ENCODE measurements around the gene GLRX. TPM values are rescaled to one million over a fixed set of nuclear protein-coding genes. Genes with fewer than 3 reads are reported as not detected.

GLRX gene
- total and polyA plus RNA-seq, 8 donors = 1.7 to 20.9 (median 6.6) TPM

- Histone ChIP-seq H3K36me3 (peaks cover 0 to 65% (median 16%) of the 10 kb centered on the region in 3 donors), H3K27me3 (no peaks in the 10 kb centered on the region), H3K9me3 (no peaks in the 10 kb centered on the region), H3K4me1 (no peaks in the 10 kb centered on the region), H3K27ac (no peak overlapping the region), H3K4me3 (no peak overlapping the region)
- DNase-seq (no peak), FAIRE-seq (no peak), ATAC-seq (no peak)
- no peak for TF ChIP-seq CTCF (IDR thresholded peaks at IDR 0.05)
- intact Hi-C loops (cut with DNase I) = no loop called here
- 80 to 84% methylated on average over 6 of the region's 6 CpGs for WGBS, 2 donors
Observed at GRCh38 chr5:95791751-95792150, 30.8 kb downstream of the GLRX start.

DNA sequence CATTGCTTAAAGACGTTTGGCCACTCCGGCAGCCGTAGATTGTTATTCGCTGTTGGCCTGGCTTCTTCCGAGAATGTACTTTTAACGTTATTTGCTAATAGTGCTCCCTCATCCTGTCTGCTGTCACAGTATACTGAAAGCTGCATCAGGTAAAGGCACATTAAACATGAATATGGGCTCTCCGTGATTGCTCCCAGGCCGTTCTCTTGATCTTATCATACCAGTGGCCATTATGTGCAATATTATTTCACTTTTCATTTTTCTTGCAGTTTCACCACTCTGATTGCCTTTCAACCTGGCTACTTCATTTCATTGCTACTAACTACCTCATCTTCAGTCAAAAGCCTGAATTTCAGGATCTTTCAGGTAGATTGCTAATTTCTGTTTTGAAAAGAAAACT lies 34.0 kb downstream of the GLRX start:
- Histone ChIP-seq H3K36me3 (peaks cover 0 to 67% (median 15%) of the 10 kb centered on the region in 3 donors), H3K27ac (no peak overlapping the region), H3K27me3 (no peaks in the 10 kb centered on the region), H3K4me1 (no peaks in the 10 kb centered on the region), H3K9me3 (no peaks in the 10 kb centered on the region), H3K4me3 (no peak overlapping the region)
- ATAC-seq (peak in 2 of 4 donors; percentile 19 to 51), DNase-seq (no peak), FAIRE-seq (no peak)
- TF ChIP-seq CTCF (IDR thresholded peaks at IDR 0.05) = no peak
- intact Hi-C loops (cut with DNase I) = no loop called here
- 85 to 89% methylated on average over 8 of the region's 8 CpGs for WGBS, 2 donors

GRCh38 chr5:95786821-95787418 lies 35.6 kb downstream of the GLRX start:
- intact Hi-C loops (cut with DNase I) = no loop called here
- TF ChIP-seq CTCF (IDR thresholded peaks at IDR 0.05) = no peak
- Histone ChIP-seq H3K27ac (no peak overlapping the region), H3K4me1 (peaks cover 0 to under 1% (median 0%) of the 10 kb centered on the region in 3 donors), H3K9me3 (no peaks in the 10 kb centered on the region), H3K4me3 (no peak overlapping the region), H3K36me3 (peaks cover 0 to 58% (median 14%) of the 10 kb centered on the region in 3 donors), H3K27me3 (no peaks in the 10 kb centered on the region)
- WGBS, 2 donors = 88 to 93% methylated on average over 3 of the region's 3 CpGs
- FAIRE-seq (no peak), ATAC-seq (no peak), DNase-seq (no peak)

DNA sequence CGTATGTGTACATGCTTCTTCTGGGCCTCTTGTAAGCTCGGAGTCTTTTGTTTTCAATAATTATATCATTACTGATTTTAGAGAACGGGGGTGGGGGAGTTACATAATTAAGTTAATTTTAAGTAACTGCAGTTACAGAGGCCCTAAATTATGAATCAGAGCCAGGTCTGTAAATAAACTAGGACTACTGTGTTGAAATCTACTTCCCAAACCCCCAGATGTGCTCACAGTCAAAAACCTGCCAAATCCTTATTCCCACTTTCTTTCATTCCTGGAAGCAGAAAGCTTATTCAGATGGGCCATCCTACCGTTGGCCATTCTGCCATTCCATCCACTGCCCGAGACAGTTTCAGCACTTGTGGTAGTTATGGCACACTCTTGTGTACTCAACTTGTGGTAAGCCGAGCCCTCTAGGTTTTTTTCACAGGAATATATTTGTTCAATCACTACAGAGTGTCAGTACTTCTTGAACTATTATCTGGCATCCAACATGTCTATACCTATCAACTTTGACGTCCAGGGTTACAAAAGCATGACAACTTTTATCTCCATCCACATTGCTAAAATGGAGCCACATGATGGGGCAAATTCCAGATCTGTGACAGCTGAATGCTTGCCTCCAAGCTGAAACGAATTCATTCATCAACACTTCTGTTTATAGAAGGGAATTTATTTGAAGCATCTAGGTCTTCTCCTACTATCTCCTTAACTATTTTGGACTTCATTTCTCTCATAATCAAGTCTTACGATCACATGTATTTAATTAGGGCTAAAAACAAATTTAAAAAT lies 37.8 kb downstream of the GLRX start:
- no peak for TF ChIP-seq CTCF (IDR thresholded peaks at IDR 0.05)
- Histone ChIP-seq H3K27ac (no peak overlapping the region), H3K27me3 (no peaks in the 10 kb centered on the region), H3K36me3 (peaks cover 0 to 49% (median 14%) of the 10 kb centered on the region in 3 donors), H3K9me3 (no peaks in the 10 kb centered on the region), H3K4me1 (peaks cover 0 to 5% (median 3%) of the 10 kb centered on the region in 3 donors), H3K4me3 (no peak overlapping the region)
- ATAC-seq (no peak), DNase-seq (no peak), FAIRE-seq (no peak)
- intact Hi-C loops (cut with DNase I) = loop anchor here in 1 of 3 donors (5.0 kb wide), 1 partner anchor 63 kb away; no protein-coding TSS in a partner anchor
- 84 to 88% methylated on average over 9 of the region's 9 CpGs for WGBS, 2 donors

All from pancreas (tissue), 10 donors.